Measurements from ENCODE around the gene CYP4F22.

Gene CYP4F22

GRCh38 chr19:15479391-15480345 lies 28.7 kb upstream of the CYP4F22 start, which contains the start of gene PGLYRP2:
TSS of gene PGLYRP2 (minus strand) at chr19:15479501. CDS start at chr19:15479371, 130 bp downstream.
- no peak for TF ChIP-seq GATA2 (IDR thresholded peaks at IDR 0.05; ENCODE audit: low read depth, low read length)
- TF ChIP-seq GATA3 (IDR thresholded peaks at IDR 0.05; ENCODE audit: low read depth, low read length): no peak

GRCh38 chr19:15487038-15487437 lies 21.3 kb upstream of the CYP4F22 start:
- TF ChIP-seq GATA3 (IDR thresholded peaks at IDR 0.05; ENCODE audit: low read depth, low read length) (no peak), GATA2 (IDR thresholded peaks at IDR 0.05; ENCODE audit: low read depth, low read length) (no peak)

- no peak for TF ChIP-seq GATA3 (IDR thresholded peaks at IDR 0.05; ENCODE audit: low read depth, low read length)
- TF ChIP-seq GATA2 (IDR thresholded peaks at IDR 0.05; ENCODE audit: low read depth, low read length): no peak
Observed at GRCh38 chr19:15488489-15489226, 19.7 kb upstream of the CYP4F22 start.

GRCh38 chr19:15495151-15495550 lies 13.2 kb upstream of the CYP4F22 start:
- TF ChIP-seq GATA3 (IDR thresholded peaks at IDR 0.05; ENCODE audit: low read depth, low read length): no peak
- TF ChIP-seq GATA2 (IDR thresholded peaks at IDR 0.05; ENCODE audit: low read depth, low read length): no peak

- TF ChIP-seq GATA3 (IDR thresholded peaks at IDR 0.05; ENCODE audit: low read depth, low read length) (no peak), GATA2 (IDR thresholded peaks at IDR 0.05; ENCODE audit: low read depth, low read length) (no peak)
Observed at GRCh38 chr19:15498156-15498858, 10.0 kb upstream of the CYP4F22 start.

GRCh38 chr19:15498910-15499309 lies 9.4 kb upstream of the CYP4F22 start:
- no peak for TF ChIP-seq GATA2 (IDR thresholded peaks at IDR 0.05; ENCODE audit: low read depth, low read length)
- TF ChIP-seq GATA3 (IDR thresholded peaks at IDR 0.05; ENCODE audit: low read depth, low read length): no peak

- no peak for TF ChIP-seq GATA3 (IDR thresholded peaks at IDR 0.05; ENCODE audit: low read depth, low read length)
- TF ChIP-seq GATA2 (IDR thresholded peaks at IDR 0.05; ENCODE audit: low read depth, low read length): no peak
Observed at GRCh38 chr19:15501596-15501995, 6.7 kb upstream of the CYP4F22 start.

GRCh38 chr19:15502264-15502663 lies 6.1 kb upstream of the CYP4F22 start:
- TF ChIP-seq GATA2 (IDR thresholded peaks at IDR 0.05; ENCODE audit: low read depth, low read length): no peak

- TF ChIP-seq GATA2 (IDR thresholded peaks at IDR 0.05; ENCODE audit: low read depth, low read length): no peak
- no peak for TF ChIP-seq GATA3 (IDR thresholded peaks at IDR 0.05; ENCODE audit: low read depth, low read length)
Observed at GRCh38 chr19:15506074-15506571, 2.2 kb upstream of the CYP4F22 start.

- TF ChIP-seq GATA3 (IDR thresholded peaks at IDR 0.05; ENCODE audit: low read depth, low read length) (no peak), GATA2 (IDR thresholded peaks at IDR 0.05; ENCODE audit: low read depth, low read length) (no peak)
Observed at GRCh38 chr19:15507068-15508034, 974 bp upstream of the CYP4F22 start.

- TF ChIP-seq GATA3 (IDR thresholded peaks at IDR 0.05; ENCODE audit: low read depth, low read length): no peak
- TF ChIP-seq GATA2 (IDR thresholded peaks at IDR 0.05; ENCODE audit: low read depth, low read length): no peak
Observed at GRCh38 chr19:15511671-15512424, 3.5 kb downstream of the CYP4F22 start.

- TF ChIP-seq GATA2 (IDR thresholded peaks at IDR 0.05; ENCODE audit: low read depth, low read length): no peak
- no peak for TF ChIP-seq GATA3 (IDR thresholded peaks at IDR 0.05; ENCODE audit: low read depth, low read length)
Observed at GRCh38 chr19:15516363-15516762, 8.0 kb downstream of the CYP4F22 start.
